Stimulated activated CD8-positive, alpha-beta memory T cell treated with anti-CD3 and anti-CD28 coated beads, Interleukin-12 subunit alpha, Interleukin-12 subunit beta, amount 100 ng/mL, for 24 hours (primary cell): ENCODE results near the gene MYO1D.
"Not testable (repeated sequence)": the region's sequence is repeated elsewhere in the genome, so short reads cannot be mapped to it uniquely, and the experiment has no call there.

Experiments
- DNase-seq: peaks from one replicate; pipeline ENCODE4 v3.0.0-alpha.2; 2020; ENCODE audit errors: extremely low read depth

The MYO1D gene

DNA sequence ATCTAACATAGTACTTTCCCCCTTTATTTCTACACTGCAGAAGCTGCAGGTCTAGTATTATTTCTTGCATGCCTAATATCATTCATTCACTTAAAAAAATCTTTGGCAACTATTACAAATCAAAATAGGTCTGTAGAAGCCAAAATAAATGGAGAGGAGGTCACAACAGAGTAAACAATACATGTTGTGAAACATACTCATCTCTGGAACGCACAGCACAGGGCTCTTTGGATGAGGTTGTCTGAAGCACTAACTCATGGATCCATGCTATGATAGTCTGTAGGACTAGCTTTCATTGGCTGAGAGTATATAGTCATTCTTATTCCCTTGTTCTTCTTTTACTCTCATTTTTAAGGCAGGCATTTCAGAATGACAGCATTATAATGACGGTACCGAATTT is 21.3 kb downstream of the MYO1D start:
- no peak for DNase-seq

DNA sequence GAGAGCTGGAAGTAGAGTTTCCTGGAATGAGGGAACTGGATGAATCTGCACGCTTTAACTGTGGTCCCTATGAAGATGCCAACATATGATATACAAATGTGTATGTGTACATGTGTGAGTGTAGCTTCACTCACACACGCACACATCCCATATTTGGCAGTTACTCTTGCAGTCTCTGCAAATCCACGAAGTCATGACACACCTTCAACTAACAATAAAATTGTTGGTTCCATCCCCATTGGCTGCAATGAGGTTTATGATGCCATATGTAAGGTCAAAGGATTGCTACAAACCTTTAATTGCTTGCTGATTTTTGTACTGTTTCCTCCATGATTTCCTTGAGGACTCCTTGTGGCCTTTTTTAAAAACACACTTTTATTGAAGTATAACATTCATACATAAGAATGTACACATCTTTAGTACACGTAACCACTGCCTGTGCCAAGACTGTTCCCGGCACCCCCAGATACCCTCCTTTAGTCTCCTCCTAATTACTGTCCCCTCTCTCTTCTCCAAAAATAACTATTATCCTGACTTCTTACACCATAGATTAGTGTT is 22.0 kb downstream of the MYO1D start:
- DNase-seq, result no peak

- DNase-seq, result no peak
Observed at GRCh38 chr17:32854207-32854606, 22.7 kb downstream of the MYO1D start.

- no peak for DNase-seq
Observed at GRCh38 chr17:32852811-32853210, 24.1 kb downstream of the MYO1D start.

DNA sequence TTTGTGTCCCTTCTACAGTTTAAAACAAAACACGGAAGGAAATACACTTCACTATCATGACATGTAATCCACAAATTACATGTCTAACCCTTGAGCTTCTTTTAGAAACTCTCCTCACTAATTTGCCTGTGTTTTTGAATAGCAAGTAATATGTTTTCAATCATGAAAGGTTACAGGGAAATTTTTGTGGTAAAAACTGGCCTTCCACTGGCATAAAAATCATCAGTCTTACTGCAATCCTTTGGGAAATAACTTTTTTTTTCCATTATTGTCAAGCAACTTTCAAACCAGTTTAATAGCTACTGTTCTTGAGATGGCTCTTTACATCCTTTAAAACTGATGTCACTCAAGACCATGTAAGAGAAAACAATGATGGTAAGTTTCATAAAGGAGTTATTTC is 27.0 kb downstream of the MYO1D start:
- no peak for DNase-seq

GRCh38 chr17:32847977-32848376 is 28.9 kb downstream of the MYO1D start:
- no peak for DNase-seq

DNA sequence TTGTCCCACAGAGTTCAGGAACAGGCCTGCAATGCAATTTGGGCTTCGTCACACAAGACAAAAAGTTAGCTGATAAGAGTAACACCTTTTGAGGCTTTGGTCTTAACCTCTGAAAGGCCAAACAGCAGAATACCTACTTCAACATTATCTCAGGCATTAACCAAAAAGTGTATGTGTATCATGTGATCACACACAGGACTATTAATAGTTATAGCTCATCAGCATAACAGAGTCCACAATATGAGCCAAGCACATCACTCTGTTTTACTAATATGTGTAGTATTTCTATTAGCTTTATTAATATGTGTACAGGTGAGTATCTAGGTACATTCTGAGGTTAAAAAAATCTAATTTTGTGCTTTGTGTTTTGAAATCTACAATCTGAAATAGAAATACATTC is 30.8 kb downstream of the MYO1D start:
- no peak for DNase-seq

GRCh38 chr17:32840241-32840640 is 36.7 kb downstream of the MYO1D start:
- no peak for DNase-seq

DNA sequence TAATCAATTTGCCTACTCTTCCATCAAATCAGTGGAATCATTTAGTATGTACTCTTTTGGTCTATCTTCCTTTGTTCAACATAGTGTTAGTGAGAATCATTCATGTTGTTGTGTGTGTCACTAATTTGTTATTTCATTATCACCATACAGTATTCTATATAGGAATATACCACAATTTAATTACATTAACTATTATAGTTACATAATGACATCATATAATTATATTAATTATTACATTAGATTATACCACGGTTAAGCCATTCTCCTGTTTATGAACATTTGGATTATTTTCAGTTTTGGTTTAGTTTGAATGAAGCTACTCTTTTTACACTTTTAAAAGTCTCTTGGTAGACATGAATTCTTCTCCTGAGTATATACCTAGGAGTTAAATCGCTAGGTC is 40.4 kb downstream of the MYO1D start:
- DNase-seq, result no peak

DNA sequence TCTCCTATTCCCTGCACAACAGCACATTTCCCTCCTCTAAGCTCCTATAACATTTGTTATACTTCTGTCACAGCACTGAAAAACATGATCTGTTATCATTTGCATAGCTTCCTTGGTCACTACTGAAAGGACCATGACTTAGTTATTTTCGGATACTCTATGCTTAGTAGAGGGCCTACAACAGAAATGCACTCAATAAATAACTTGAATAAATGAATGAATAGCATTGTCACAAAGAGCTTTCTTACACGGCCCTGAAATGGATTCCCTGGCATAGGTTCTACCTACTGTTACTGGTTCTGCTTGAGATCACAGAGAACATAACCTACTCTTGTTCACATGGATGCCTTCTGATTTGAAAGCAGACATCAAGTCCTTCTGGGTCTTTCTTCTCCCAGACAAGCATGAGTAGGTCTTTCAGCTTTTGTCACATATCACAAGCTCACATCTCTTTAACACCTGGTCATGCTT is 41.6 kb downstream of the MYO1D start:
- no peak for DNase-seq

- no peak for DNase-seq
Observed at GRCh38 chr17:32834104-32834503, 42.8 kb downstream of the MYO1D start.

GRCh38 chr17:32833526-32833925 is 43.4 kb downstream of the MYO1D start:
- DNase-seq, result no peak

- no peak for DNase-seq
Observed at GRCh38 chr17:32833076-32833475, 43.8 kb downstream of the MYO1D start.

GRCh38 chr17:32831627-32832243 is 45.2 kb downstream of the MYO1D start:
- DNase-seq, result no peak

DNA sequence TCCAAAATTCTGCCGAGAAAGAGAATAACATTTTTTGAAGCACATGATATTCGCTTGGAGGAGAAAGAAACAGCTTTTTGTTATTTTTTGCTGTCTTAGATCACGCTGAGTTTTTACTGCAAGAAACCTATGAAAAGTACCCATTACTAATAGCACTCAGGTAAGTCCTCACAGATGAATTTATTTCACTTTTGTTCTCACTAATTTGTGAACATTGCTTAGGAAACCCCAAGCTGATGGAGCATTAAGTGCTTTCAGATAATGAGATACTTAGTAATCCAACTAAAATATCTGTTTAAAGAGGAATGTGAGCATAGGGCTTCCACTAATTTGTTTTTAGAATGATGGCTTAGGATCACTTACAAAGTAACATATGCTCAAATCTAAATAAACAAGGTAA is 45.7 kb downstream of the MYO1D start:
- no peak for DNase-seq

DNA sequence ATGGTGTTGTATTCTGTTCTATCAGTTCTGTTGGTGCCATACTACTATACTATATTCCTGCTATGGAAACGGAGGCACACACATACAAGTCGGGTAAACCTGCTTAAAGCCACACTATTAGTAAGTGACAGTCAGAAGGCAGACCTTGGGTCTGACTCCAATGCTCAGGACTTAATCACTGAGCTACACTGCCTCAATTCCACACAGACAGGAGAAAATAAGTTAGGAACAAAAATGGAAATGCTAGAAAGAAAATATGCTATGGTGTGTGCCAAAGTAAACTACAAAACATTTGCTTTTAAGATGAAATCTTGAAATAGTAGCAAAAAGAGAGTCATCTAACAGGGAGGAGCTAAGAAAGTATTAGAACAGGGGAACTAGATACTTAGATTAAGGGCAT is 48.1 kb downstream of the MYO1D start:
- DNase-seq, result no peak

- DNase-seq, result no peak
Observed at GRCh38 chr17:32827227-32827626, 49.7 kb downstream of the MYO1D start.

DNA sequence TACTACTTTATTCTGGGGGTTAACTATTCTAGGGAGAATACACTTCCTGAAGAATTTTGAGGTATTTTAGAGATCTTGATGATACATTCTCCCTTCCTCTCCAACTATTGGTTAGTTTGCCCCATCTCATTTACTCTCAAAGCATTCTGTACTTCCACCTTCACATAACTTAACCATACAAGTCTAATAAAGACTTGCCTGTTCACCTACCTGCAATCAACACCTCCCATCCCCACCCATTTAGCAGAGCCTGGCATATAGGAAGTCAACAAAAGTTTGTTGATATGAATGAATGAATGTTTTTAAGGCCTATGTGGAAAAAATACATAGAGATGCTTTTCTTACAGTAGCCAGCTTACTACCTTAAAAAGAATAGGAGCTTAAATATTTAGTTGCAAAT is 50.8 kb downstream of the MYO1D start:
- no peak for DNase-seq

DNA sequence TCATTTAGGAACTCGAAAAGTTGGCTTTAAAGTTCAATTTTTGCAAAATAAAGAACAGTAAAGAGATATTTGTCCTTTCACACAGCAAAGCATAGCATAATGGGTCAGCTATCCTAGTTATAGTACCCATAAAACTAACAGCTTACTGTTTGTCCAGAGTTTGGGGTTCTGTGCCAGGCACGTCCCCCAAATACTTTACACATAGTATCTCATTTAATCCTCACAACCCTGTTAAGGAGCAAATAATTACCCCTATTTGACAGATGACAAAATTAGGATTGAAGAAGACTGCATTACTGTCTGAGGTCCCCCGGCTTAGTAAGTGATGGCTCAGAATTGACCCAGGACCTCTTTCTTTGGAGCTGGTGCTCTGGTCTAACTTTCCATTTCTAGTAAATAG is 52.6 kb downstream of the MYO1D start:
- DNase-seq, result no peak

GRCh38 chr17:32822996-32823395 is 53.9 kb downstream of the MYO1D start:
- DNase-seq, result no peak

DNA sequence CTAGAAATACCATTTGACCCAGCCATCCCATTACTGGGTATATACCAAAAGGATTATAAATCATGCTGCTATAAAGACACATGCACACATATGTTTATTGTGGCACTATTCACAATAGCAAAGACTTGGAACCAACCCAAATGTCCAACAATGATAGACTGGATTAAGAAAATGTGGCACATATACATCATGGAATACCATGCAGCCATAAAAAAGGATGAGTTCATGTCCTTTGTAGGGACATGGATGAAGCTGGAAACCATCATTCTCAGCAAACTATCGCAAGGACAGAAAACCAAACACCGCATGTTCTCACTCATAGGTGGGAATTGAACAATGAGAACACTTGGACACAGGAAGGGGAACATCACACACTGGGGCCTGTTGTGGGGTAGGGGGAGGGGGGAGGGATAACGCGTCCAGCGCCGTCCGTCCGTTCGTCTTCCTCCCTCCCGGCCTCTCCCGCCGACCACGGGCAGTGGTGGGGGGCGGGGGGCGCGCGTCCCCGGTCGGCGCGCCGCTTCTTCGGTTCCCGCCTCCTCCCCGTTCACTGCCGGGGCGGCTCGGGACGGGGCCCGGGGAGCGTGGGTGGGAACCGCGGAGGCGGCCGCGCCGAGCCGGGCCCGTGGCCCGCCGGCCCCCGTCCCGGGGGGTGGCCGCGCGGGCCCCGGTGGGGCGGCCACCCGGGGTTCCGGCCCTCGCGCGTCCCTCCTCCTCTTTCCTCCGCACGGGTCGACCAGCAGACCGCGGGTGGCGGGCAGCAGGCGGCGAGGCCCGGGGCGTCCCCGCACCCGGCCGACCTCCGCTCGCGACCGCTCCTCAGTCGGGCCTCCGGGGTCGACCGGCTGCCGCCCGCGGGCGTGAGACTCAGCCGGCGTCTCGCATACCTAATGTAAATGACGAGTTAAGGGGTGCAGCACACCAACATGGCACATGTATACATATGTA is 54.7 kb downstream of the MYO1D start:
- not testable (repeated sequence) for DNase-seq

DNA sequence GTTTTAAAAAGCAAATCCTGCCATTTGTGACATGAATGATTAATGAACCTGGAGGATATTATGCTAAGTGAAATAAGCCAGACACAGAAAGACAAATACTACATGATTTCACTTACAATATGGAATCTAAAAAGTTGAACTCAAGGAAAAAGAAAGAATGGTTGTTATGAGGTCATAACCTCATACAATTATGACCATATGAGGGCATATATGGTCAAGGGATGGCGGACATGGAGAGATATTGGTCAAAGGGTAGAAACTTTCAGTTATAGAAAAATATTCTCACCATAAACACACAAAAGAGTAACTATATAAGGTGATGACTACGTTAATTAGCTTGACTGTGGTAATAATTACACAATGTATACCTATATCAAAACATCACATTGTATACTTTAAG is 56.5 kb downstream of the MYO1D start:
- DNase-seq, result no peak

GRCh38 chr17:32819787-32820186 is 57.1 kb downstream of the MYO1D start:
- DNase-seq, result no peak
